Fibroblast of pulmonary artery (primary cell): ENCODE data around the gene PHF11.

ENCODE experiments used
- DNase-seq: peaks from one replicate; pipeline ENCODE4 v3.0.0-alpha.2; 2010; ENCODE audit warnings: low read depth
- H3K4me3 ChIP-seq: replicated peaks from 2 replicates; pipeline ENCODE4 v1.5.1; 2011; ENCODE audit warnings: low read depth, mild to moderate bottlenecking, control low read depth, low read length, moderate library complexity
- TF ChIP-seq, protein P1 (sequence below): IDR thresholded peaks from 2 replicates; pipeline ENCODE4 v1.5.1; 2011; ENCODE audit warnings: mild to moderate bottlenecking, control low read depth, low read length, inconsistent platforms; ENCODE audit errors: missing control alignments

PHF11 gene

DNA sequence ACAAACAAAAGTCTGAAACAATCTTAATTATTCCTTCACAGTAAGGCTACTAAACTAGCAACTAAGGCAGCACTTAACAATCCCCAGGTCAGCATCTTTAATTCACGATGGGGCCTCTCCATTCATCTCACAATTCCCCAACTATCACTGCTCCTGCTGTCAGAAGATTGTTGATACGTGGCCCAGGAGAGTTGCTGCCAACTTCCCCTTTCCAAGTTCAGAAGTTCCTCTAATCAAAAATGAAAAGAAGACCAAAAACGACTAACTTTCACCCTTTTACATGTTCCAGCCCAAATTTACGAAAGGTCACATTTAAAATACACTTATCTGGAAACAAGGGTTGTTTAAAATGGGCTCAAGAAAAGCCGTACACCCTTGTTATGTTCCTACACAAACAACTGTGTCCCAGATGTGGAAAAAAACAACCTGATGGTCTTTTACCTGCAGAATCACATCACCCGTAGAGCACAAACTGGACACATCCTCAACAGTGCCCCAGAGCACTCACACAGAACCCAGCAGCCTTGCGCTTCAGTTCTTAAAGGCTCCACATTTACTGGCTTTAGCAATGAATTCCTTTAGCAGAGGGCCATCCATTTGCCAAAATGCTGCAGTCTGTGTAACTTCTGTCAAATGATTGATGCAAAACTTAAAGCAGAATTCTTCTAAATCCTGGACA lies 38.0 kb downstream of the PHF11 start:
- TF ChIP-seq, protein P1, sequence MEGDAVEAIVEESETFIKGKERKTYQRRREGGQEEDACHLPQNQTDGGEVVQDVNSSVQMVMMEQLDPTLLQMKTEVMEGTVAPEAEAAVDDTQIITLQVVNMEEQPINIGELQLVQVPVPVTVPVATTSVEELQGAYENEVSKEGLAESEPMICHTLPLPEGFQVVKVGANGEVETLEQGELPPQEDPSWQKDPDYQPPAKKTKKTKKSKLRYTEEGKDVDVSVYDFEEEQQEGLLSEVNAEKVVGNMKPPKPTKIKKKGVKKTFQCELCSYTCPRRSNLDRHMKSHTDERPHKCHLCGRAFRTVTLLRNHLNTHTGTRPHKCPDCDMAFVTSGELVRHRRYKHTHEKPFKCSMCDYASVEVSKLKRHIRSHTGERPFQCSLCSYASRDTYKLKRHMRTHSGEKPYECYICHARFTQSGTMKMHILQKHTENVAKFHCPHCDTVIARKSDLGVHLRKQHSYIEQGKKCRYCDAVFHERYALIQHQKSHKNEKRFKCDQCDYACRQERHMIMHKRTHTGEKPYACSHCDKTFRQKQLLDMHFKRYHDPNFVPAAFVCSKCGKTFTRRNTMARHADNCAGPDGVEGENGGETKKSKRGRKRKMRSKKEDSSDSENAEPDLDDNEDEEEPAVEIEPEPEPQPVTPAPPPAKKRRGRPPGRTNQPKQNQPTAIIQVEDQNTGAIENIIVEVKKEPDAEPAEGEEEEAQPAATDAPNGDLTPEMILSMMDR = no peak
- no peak for DNase-seq
- no peak overlapping the region for H3K4me3 ChIP-seq

DNA sequence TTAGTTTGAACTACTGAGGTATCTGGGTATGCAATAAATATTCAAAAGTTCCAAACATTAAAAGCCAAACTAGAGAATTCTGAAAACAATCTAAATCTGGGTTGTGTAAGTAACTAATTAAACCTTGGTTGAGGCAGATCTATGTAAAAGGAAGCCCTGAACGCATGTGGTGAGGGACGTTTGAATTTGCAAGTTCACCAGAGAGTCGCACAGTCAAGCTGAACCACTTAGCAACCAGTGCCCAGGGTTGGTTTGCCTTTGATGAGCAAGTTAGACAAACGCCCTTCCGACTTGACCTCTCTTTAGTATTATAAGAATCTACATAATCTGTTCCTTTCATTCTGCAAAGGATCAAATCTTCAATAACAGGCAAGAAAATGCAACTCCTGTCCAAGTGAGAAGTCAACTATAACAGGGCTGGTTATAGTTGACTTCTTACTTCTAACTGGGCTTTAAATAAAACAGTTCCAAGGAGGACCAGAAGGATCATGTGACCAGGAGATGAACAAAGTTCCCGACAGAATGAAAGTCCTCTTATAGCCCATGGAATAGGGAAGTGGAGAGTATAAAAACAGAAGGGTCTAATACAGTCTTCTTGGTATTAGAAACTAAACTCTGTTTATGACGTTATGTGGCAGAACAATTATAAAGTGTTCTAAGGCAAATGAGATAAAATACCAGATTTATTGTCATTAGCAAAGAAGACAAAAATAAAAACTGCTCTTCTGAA lies 40.6 kb downstream of the PHF11 start:
- no peak overlapping the region for H3K4me3 ChIP-seq
- DNase-seq = no peak
- TF ChIP-seq, protein P1 = no peak

DNA sequence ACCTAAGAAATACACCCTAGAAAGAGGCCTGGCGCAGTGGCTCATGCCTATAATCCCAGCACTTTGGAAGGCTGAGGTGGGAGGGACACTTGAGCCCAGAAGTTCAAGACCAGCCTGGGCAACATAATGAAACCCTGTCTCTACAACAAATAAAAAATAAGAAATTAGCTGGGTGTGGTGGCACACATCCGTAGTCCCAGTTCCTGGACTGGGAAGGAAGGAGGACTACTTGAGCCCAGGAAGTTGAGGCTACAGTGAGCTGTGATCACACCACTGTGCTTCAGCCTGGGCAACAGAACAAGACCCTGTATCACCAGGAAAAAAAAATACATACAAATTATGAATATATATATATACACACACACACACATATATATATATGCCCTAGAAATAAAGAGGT lies 42.7 kb downstream of the PHF11 start:
- no peak for DNase-seq
- no peak overlapping the region for H3K4me3 ChIP-seq
- TF ChIP-seq, protein P1 = no peak

DNA sequence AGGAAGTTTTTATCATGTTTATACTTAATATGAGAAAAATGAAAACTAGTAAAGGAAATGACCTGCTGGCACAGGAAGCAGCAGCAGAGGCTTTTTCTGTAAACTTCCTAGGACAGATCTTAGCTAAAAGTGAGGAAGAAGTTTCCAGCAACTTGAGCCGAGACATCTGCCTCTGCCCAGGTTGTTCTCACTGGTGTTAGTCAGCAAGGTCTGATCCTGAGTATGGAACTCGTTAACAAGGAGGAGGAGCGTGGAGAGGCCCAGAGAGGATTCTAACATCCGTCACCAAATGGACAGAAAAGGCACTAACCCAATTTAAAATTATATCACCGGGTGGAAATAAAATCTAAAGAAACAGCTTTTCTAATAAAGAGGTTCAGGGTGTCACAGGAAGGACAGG lies 43.6 kb downstream of the PHF11 start:
- no peak overlapping the region for H3K4me3 ChIP-seq
- DNase-seq = peak; percentile 18
- TF ChIP-seq, protein P1 = no peak

DNA sequence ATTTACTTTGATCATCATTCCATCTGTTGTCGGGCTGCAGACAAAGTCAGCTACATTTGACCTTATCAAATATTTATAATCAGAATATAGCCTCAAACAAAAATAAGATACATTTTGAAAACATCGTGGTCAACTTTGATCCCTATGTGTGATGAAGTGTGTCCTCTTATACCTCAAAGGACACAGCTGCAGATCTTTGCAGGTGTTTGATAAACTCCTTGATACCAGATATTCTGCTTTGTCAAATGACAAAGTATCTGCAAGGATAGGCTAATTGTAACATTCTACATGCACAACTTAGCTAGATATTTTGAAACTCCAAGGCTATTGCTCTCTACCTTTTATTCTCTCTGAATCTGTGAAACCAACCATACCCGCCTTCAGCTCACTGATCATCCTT lies 44.0 kb downstream of the PHF11 start:
- H3K4me3 ChIP-seq = no peak overlapping the region
- TF ChIP-seq, protein P1 = no peak
- DNase-seq = no peak

DNA sequence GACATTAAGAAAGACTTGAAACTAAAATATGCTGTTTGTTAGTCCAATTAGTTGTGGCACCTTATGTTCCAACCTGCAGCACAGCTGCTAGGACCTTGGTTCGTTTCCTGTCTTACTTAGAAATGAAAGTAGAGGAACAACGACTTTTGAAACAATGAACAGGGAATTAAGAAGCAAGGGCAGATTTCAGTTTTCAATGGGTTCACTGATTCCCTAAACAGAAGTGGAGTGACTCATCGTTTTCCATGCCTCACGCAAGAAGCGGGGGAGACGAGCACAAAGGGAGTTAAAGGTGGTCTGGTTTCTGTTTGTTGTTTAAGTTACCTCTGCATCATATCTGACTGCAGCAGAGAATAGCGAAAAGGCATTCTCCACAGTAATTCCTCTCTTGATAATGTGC lies 44.8 kb downstream of the PHF11 start:
- TF ChIP-seq, protein P1 = no peak
- H3K4me3 ChIP-seq = peak overlapping the region; percentile 30
- DNase-seq = peak; percentile 79
